Measurements from ENCODE around the gene FAM3A.

GRCh38 chrX:154467556-154467955, 48.5 kb downstream of the FAM3A start:
- TF ChIP-seq SUZ12 (IDR thresholded peaks at IDR 0.05; ENCODE audit: low read length) = no peak
- TF ChIP-seq CTCF (IDR thresholded peaks at IDR 0.05; ENCODE audit: control extremely low read depth in 1 of 3, insufficient read depth in 1 of 3, low read depth in 1 of 3, low read length in 3 of 3) = no peak
- TF ChIP-seq POLR2AphosphoS5 (IDR thresholded peaks at IDR 0.05; ENCODE audit: low read depth, low read length) = no peak
- no peak for TF ChIP-seq TBP (IDR thresholded peaks at IDR 0.05; ENCODE audit: low read depth, low read length)
- no peak for TF ChIP-seq BRCA1 (IDR thresholded peaks at IDR 0.05; ENCODE audit: low read depth, low read length)
- no peak for TF ChIP-seq SIX5 (IDR thresholded peaks at IDR 0.05; ENCODE audit: low read depth, low read length)
- TF ChIP-seq TCF12 (IDR thresholded peaks at IDR 0.05; ENCODE audit: low read depth, low read length) = no peak
- no peak for TF ChIP-seq CREB1 (IDR thresholded peaks at IDR 0.05)
- TF ChIP-seq JUND (IDR thresholded peaks at IDR 0.05; ENCODE audit: low read length) = no peak
- no peak for TF ChIP-seq POLR2A (IDR thresholded peaks at IDR 0.05; ENCODE audit: control extremely low read depth in 1 of 2, low read depth in 2 of 2, low read length in 2 of 2)
- no peak for TF ChIP-seq CEBPB (IDR thresholded peaks at IDR 0.05; ENCODE audit: low read depth, low read length)

Measured in H1 (cell line).